Testis (tissue), 2 donors: Measurements from ENCODE around the gene PPP4R3B.
"Not testable (repeated sequence)": the region's sequence is repeated elsewhere in the genome, so short reads cannot be mapped to it uniquely, and the experiment has no call there.

Experiments used
- CTCF ChIP-seq, 3 experiments: fragments of 450-650 bp in 2 of 3; fragments of 200-600 bp in 1 of 3; sonication (generic) in 1 of 3; IDR thresholded peaks; one replicate each; pipeline ENCODE4 v1.5.1; 2016 to 2019; ENCODE audit warnings: antibody characterized with exemption in 3 of 3, mild to moderate bottlenecking in 2 of 3, moderate library complexity in 1 of 3
- POLR2A ChIP-seq: fragments of 450-650 bp; IDR thresholded peaks from one replicate; pipeline ENCODE4 v1.6.1; 2017; ENCODE audit warnings: antibody characterized with exemption, mild to moderate bottlenecking, moderate library complexity

- TF ChIP-seq POLR2A; CTCF (IDR thresholded peaks at IDR 0.05): not testable (repeated sequence)
Observed at GRCh38 chr2:55596795-55597194, 20.6 kb downstream of the PPP4R3B start.
